AG04450 (cell line): ENCODE results near the gene GPR161. TPM values are rescaled to one million over a fixed set of nuclear protein-coding genes. Genes with fewer than 3 reads are reported as not detected.
A peak's percentile ranks its signal among the peaks of the same experiment; 100 is the strongest.

Experiments
- CTCF ChIA-PET: fragments of 300-600, 350-600 bp; formaldehyde crosslinking; extraction: SDS; loops from one replicate; lab custom pipeline; 2022; ENCODE audit warnings: antibody characterized with exemption, inconsistent platforms; lab: Charles Lee
- POLR2A ChIA-PET: fragments of 350-600 bp; formaldehyde crosslinking; extraction: SDS; loops from one replicate; lab custom pipeline; 2021; ENCODE audit warnings: antibody characterized with exemption, inconsistent platforms; lab: Yijun Ruan, JAX
- DNase-seq: peaks from one replicate; pipeline ENCODE4 v3.0.0-alpha.2; 2011; ENCODE audit warnings: low read depth, low spot score
- H3K27ac ChIP-seq: one replicate; pipeline ENCODE4 v1.5.1; 2012; ENCODE audit warnings: low read depth, low read length, control low read depth
- H3K27me3 ChIP-seq: one replicate; pipeline ENCODE4 v1.6.0; 2012; ENCODE audit warnings: low read length; ENCODE audit not compliant: control insufficient read depth, insufficient read depth
- H3K4me3 ChIP-seq: 2 replicates; pipeline ENCODE4 v1.5.1; 2011; ENCODE audit warnings: mild to moderate bottlenecking, low read depth, low read length, control low read depth
- H3K9me3 ChIP-seq: 2 replicates; pipeline ENCODE4 v1.5.1; 2012; ENCODE audit warnings: low read length; ENCODE audit not compliant: control insufficient read depth, insufficient read depth
- polyA plus RNA-seq: library from polyadenylated mRNA; depleted of rRNA; stranded (reverse); fragments of >200 nt; gene quantifications from 2 replicates; pipeline ENCODE4 v1.2.3, GENCODE V29; 2011
- TF ChIP-seq, protein P1 (sequence below): IDR thresholded peaks from 2 replicates; pipeline ENCODE4 v1.5.1; 2011; ENCODE audit warnings: low read depth, low read length, control low read depth, inconsistent platforms

The GPR161 gene
- polyA plus RNA-seq, 1 experiment = 14.1 TPM

DNA sequence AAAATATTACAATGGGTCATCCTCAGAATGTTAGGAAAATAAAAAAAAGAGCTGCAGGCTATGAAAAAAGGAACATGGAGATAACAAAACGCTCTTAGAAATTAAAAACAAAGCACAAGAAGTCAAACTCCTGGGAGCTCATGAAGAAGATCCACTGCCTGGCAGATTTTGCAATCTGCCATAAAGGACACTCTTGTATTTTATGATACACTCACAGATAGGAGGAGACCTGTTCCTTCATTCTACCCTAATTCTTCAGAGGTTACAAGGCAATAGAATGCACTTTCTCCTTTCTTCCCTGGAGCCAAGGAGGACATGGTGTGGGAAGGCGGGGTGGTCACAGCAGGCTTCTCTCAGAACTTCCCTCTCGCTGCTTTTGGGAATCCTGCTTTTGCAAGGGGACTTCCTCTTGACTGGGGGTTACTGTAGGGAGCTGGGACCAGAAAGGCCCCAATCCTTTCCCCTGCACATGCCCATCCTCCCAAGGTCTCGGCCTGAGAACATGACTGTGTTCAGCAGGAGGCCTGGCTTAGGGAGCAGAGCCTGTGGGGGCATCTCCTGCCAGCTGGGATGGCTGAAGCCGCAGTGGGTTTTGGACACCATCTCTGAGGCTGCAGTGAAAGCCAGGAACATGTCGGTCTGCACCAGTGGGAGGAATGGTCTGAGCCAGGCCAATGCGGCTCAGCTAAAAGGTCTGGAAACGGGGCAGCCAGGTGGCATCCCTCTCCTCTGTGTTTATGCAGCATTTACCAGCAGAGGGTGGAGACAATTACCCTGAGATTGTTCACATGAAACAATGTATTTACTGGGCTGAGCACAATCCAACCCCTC, 44.8 kb downstream of the GPR161 start:
- CTCF ChIA-PET = interaction anchor here (0.6 to 6.4 kb wide), 5 partner anchors 8 to 1295 kb away, joined by 3 to 46 read pairs (median 5); no protein-coding TSS in a partner anchor
- no peak for DNase-seq
- POLR2A ChIA-PET = interaction anchor here (0.8 kb wide), 1 partner anchor 10 kb away, joined by 5 read pairs; no protein-coding TSS in a partner anchor
- no peaks in the 10 kb centered on the region for H3K27me3 ChIP-seq
- no peak overlapping the region for H3K27ac ChIP-seq
- TF ChIP-seq, protein P1, sequence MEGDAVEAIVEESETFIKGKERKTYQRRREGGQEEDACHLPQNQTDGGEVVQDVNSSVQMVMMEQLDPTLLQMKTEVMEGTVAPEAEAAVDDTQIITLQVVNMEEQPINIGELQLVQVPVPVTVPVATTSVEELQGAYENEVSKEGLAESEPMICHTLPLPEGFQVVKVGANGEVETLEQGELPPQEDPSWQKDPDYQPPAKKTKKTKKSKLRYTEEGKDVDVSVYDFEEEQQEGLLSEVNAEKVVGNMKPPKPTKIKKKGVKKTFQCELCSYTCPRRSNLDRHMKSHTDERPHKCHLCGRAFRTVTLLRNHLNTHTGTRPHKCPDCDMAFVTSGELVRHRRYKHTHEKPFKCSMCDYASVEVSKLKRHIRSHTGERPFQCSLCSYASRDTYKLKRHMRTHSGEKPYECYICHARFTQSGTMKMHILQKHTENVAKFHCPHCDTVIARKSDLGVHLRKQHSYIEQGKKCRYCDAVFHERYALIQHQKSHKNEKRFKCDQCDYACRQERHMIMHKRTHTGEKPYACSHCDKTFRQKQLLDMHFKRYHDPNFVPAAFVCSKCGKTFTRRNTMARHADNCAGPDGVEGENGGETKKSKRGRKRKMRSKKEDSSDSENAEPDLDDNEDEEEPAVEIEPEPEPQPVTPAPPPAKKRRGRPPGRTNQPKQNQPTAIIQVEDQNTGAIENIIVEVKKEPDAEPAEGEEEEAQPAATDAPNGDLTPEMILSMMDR = no peak
- H3K4me3 ChIP-seq = no peak overlapping the region
- H3K9me3 ChIP-seq = no peaks in the 10 kb centered on the region

GRCh38 chr1:168091063-168091462, 45.7 kb downstream of the GPR161 start:
- Histone ChIP-seq H3K4me3 (no peak overlapping the region), H3K9me3 (no peaks in the 10 kb centered on the region), H3K27ac (no peak overlapping the region), H3K27me3 (no peaks in the 10 kb centered on the region)
- DNase-seq = no peak
- CTCF ChIA-PET = interaction anchor here (6.4 kb wide), 1 partner anchor 9 kb away, joined by 46 read pairs; no protein-coding TSS in a partner anchor
- TF ChIP-seq, protein P1 = no peak
- POLR2A ChIA-PET = no interaction called here

DNA sequence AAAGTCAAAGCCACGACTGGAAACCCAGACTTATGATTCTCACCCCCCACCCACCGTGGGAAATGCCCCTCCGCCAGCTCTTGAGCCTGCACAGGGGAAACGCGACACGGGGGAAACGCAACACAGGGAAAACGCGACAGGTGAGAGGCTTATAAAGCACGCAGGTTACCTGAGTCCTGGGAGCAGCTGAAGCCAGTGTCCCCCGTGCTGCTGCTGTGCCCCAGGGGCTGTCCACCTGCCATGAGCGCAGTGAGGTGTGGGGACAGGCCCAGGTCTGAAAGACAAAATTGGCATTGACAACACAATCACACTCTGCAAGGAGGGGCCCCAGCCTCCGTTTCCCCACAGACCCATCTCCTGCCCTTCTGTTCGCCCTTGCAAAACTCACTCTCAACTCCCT, 46.3 kb downstream of the GPR161 start:
- POLR2A ChIA-PET = no interaction called here
- Histone ChIP-seq H3K27ac (peak overlapping the region; percentile 2), H3K27me3 (no peaks in the 10 kb centered on the region), H3K9me3 (no peaks in the 10 kb centered on the region), H3K4me3 (no peak overlapping the region)
- TF ChIP-seq, protein P1 = no peak
- DNase-seq = no peak
- CTCF ChIA-PET = interaction anchor here (6.4 kb wide), 1 partner anchor 9 kb away, joined by 46 read pairs; no protein-coding TSS in a partner anchor

GRCh38 chr1:168089979-168090337, 46.8 kb downstream of the GPR161 start:
- CTCF ChIA-PET = interaction anchor here (6.4 kb wide), 1 partner anchor 8 kb away, joined by 46 read pairs; no protein-coding TSS in a partner anchor
- no peak overlapping the region for H3K27ac ChIP-seq
- no peaks in the 10 kb centered on the region for H3K27me3 ChIP-seq
- no peak overlapping the region for H3K4me3 ChIP-seq
- H3K9me3 ChIP-seq = no peaks in the 10 kb centered on the region
- no peak for DNase-seq
- TF ChIP-seq, protein P1 = no peak
- POLR2A ChIA-PET = no interaction called here
